SHP77 (cell line): ENCODE data around the gene IL34.

Source experiments
- DNase-seq, 2 experiments: peaks; one replicate each; lab custom pipeline; 2025; lab: John Stamatoyannopoulos, UW

The IL34 gene

DNA sequence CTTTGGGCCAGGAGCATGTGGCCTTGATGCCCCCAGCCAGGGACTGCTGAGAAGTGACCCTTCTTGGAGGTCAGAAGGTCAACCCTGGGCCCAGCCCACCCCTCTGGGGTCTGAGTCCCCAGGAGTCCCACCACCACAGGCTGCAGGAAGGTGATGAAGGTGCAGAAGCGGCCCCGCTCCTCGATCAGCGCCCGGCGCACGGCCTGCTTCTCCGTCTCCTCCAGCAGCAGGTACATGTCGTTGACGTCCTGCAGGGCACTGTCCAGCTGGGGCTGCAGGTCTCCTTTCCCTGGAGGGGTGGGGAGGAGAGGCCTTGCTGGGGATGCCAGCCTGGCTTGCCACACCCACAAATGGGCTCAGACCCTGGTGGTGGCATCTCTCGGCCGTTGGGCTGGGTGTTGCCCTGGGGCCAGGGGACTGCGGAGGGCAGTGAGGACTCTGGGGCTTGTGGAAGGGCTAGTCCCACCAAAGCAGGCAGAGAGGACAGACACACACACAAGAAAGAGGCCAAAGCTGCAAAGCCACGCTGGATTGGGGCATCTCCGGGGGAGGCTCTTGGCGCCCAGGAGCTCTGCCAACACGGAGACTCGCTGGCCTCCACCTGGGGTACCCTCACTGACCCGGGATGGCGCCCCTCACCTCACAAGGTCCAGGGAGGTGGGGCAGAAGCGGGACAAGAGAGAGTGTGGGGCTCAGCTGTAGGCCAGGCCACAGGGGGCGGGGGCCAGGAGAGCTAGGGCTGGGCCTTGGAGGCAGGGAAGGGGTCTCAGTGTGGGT, 31.9 kb downstream of the IL34 start:
- no peak for DNase-seq

DNA sequence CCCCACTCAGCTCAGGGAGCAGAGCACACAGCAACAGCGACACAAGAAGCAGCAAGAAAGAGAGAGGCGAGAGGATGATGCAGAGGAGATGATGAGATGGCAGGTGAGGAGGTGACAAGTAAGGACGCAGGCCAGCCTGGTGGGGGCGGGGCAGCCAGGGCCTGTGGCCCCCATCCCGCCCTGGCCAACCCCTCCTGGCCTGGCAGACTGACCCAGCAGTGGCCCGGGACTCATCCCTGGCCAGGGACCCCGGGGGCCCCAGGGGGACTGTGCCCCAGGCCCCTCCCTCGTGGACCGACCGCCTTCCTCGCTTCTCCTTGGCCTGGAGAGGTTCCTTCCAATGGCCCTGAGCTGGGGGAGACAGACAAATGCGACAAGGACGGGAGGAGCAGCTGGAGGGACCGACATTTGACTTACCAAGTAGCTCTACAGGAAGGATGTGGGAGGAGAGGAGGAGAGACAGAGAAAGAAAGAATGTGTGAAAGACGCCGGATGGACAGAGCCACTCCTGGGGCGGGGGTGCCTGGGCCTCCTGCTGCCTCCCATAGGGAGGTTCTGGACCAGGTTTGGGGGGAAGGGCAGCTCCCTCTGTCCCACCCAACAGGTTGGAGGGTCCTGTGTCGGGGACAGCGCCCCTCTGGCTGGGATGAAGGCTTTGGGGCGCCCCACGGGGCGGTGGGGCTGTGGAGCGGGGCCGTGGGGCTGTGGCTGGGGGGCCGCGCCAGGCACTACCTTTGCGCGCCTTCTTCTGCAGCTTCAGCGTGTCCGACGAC, 32.7 kb downstream of the IL34 start:
- no peak for DNase-seq

GRCh38 chr16:70679671-70680494, 33.5 kb downstream of the IL34 start:
- DNase-seq = no peak

GRCh38 chr16:70680495-70681381, 34.4 kb downstream of the IL34 start:
- no peak for DNase-seq

- DNase-seq = no peak
Measured at GRCh38 chr16:70681382-70682238, 35.3 kb downstream of the IL34 start.

DNA sequence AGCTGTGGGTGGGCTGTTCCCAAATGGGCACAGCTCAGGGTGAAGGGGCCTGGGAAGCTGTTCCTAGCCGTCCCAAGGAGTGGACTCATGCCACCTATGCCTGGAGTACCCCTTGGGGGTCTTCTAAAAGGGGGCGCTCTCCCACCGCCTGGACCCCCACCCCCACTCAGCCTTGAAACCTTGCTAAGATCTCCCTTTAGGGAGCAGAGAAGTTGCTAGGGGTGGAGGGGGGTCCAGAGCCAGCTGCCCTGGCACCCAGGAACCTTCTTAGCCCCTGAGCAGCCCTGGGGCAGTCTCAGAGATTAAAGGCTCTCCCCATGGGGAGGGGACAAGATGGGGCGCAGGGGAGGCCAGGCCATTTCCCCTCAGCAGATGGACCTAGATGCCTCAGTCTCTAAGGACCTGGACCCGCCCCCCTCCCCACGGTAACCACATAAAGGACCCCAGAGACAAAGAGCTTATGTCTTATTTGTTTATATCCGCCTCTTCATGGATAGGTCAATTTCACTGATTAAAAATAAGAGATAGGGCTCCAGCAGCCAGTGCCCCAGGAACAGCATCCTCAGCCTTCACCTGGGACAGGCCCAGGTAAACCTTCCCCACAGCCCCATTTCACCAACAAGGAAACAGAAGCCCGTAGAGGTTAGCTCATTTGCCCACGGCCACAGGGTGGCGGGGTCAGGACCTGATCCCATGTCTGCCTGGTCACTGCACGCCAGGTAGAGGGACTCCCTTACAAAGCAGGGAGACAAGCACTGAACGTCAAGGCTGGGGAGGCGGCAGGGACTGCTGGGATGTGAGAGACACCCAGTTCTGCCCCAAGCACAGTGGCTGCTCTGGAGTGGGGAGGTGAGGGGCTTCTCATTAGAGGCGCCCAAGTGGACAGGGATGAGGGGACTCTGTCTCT, 36.1 kb downstream of the IL34 start:
- DNase-seq = no peak

- DNase-seq = no peak
Measured at GRCh38 chr16:70683146-70683944, 37.0 kb downstream of the IL34 start.

GRCh38 chr16:70684146-70685060, 38.0 kb downstream of the IL34 start:
- no peak for DNase-seq

DNA sequence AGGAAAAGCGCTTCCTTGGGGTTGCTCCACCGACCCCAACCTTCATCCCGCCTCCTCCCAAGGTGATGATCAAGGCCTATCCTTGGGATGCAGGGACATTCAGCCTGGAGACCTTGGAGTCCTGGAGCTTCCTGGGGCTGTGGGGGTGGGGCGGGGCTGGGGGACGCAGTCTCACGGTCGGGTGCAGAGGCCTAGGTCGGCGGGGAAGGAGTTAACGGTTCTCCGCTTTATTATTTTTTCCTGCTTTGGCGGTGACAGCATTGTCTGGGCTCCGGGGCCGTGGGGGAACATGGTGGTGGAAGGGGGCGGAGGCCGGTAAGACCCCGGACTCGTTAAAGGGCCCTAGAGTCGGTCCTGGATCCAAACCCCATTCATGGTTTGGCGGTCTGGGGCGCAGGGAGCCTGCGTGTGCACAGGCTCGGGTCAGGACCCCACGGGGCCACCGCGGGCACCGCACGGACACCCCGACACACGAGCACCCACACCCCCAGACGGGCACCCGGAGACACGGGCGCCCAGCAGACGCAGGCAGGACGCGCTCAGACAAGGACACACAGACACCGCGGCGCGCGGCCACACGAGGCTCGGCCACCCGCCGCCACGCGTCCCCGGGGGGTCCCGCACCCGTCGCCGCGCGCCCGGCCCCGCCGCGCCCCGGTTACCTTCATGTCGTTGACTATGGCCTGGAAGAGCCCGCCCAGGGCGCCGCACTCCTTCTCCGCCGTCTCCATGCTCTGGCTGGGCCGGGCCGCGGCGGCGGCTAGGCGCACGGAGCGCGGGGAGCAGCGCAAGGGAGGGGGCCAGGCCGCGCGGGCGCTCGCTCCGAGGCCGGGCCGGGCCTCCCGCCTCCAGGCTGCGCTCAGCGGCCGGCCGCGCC, 38.9 kb downstream of the IL34 start:
- DNase-seq = no peak

- peak; percentile 90 to 94 for DNase-seq
Measured at GRCh38 chr16:70685938-70686375, 39.6 kb downstream of the IL34 start, which contains the start of gene MTSS2. MTSS2 (minus strand) TSS chr16:70686053; CDS start chr16:70685791, 262 bp downstream.

DNA sequence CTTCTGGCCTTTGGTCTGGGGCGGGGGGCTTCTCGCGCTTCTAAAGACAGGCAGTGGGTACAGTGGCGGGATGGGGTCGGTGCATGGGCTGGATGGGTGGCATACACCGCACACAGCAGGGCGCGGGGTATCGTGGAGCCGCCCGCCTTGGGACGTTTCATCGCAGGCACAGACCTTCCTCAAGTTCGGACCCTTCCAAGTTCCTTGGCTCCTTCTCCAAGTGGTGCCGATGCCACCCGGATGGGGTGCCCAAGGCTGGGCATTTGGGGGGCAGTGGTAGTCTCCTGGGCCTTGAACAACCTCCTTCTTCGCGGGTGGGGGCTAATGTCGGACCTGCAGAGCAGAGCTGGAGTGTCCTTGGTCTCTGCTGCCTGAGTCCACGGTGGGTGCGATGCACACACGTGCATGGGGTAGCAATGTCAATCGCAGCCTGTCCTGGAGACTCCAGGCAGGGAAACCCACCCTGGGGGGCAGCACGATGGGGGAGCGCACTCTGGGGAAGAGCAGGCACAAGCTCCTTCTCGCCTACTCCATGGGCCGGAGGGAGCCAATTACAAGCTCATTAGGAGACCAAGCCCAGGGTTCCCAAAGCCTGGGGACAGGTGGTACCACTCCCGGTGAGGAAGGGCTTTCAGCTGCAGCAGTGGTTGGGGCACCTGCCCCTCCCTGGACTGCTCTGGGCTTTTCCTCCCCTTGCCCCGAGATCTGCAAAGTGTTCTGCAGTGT, 40.2 kb downstream of the IL34 start:
- DNase-seq = peak; percentile 60 to 65

DNA sequence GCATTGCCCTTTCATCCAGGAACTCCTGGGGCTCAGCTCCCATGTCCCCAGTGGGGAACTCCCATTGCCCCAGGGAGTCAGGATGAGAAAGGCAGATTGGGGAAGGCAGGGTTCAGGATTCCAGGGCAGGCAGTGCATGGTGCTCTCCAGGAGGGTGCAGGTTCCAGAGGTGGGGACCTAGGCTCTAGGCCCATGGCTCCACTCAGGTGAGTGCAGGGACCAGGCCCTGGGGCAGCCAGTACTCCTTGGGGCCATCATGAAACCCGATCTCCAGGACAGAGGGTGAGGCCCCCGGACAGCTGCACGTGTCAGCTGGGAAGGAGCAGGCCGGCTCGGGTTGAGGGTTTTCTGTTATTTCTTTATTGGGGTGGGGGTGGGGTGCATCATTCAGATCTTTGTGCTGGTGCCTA, 40.7 kb downstream of the IL34 start:
- DNase-seq = peak in 1 of 2 experiments; percentile 65

DNA sequence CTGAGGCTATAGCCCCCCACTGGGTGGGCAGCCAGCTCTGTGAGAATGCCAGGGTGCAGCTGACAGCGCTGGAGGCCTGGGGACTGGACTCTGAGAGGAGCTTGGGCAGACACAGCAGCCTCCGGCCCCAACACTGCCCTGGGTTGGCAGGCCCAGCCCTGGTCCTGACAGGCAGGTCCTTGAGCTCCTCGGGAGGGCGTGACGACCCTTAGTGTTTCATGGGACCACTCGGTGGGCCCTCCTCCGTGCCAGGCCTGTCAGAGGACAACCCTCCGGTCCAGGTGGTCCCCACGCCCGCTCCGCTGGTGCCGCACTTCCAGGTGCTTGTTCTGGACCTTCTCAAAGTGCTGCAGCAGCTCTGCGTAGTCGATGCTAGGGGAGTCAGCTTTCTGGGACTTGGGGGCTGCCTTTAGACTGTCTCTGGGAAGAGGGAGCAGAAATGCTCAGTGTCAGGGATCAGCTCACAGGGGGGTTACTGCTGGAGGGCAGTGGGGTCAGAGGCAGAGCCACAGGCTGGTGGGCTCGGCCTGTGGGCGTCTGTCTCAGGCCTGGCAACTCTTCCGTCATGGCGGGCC, 41.4 kb downstream of the IL34 start:
- no peak for DNase-seq

DNA sequence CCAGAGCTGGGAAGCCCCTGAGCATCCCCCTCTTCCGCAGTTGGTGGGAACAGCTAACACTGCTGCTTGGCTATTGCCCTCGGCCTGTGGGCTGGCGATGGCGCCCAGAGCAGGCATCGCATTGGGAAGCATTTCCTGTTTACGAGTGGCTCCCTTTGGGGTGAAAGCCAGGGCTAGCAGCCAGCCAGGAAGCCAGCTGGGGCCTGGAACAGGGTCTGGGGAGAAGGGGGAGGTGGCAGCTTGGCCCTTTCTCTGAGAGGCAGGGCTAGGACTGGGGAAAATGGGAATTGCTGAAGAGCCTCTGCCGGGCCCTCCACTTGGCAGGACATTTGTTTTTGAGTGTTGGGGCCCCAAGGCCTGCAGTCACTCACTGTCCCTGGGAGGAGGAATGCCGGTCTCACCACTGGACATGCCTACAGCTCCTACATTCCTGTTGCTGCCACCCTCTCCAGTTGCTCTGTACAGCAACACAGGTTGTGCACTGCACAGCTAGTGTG, 41.9 kb downstream of the IL34 start:
- peak in 1 of 2 experiments; percentile 56 for DNase-seq
